Mesothelial cell of epicardium (in vitro differentiated cells): ENCODE data around the gene NBEA. TPM values are rescaled to one million over a fixed set of nuclear protein-coding genes. Genes with fewer than 3 reads are reported as not detected.

Source experiments
- DNase-seq, 2 experiments: peaks; one replicate each; pipeline ENCODE4 v3.0.0; 2021; ENCODE audit warnings: low spot score in 2 of 2; ENCODE audit not compliant: unreplicated experiment in 2 of 2
- H3K27ac Mint-ChIP-seq: 2 replicates; pipeline ENCODE4 v1.8.0; 2021; ENCODE audit warnings: mixed read lengths
- H3K27me3 Mint-ChIP-seq: 2 replicates; pipeline ENCODE4 v1.8.0; 2021; ENCODE audit warnings: low read depth, mixed read lengths
- H3K36me3 Mint-ChIP-seq: 2 replicates; pipeline ENCODE4 v1.8.0; 2021; ENCODE audit warnings: mixed read lengths
- H3K4me1 Mint-ChIP-seq: 2 replicates; pipeline ENCODE4 v1.8.0; 2021; ENCODE audit warnings: mixed read lengths
- H3K4me3 Mint-ChIP-seq: 2 replicates; pipeline ENCODE4 v1.8.0; 2021; ENCODE audit warnings: mild to moderate bottlenecking, moderate library complexity, mixed read lengths
- H3K9me3 Mint-ChIP-seq: 2 replicates; pipeline ENCODE4 v1.8.0; 2021; ENCODE audit warnings: mixed read lengths
- CTCF ChIP-seq: fragments of 200-600 bp; sonication (generic); IDR thresholded peaks from one replicate; pipeline ENCODE4 v1.5.0; 2021; ENCODE audit warnings: antibody characterized with exemption; ENCODE audit not compliant: unreplicated experiment
- total RNA-seq: library from RNA; stranded (reverse); gene quantifications from 3 replicates; pipeline ENCODE4 v1.2.1, GENCODE V29; 2021

Gene NBEA
- total RNA-seq, 1 donor from 2014 or later = 32.8 TPM

- Mint-ChIP-seq H3K9me3 (peaks cover 14% of the 10 kb centered on the region), H3K4me1 (no peaks in the 10 kb centered on the region), H3K36me3 (peaks cover 15% of the 10 kb centered on the region), H3K27me3 (no peaks in the 10 kb centered on the region), H3K4me3 (no peak overlapping the region), H3K27ac (no peak overlapping the region)
- no peak for DNase-seq
- no peak for TF ChIP-seq CTCF
Observed at GRCh38 chr13:35460061-35460460, 518.0 kb downstream of the NBEA start.

DNA sequence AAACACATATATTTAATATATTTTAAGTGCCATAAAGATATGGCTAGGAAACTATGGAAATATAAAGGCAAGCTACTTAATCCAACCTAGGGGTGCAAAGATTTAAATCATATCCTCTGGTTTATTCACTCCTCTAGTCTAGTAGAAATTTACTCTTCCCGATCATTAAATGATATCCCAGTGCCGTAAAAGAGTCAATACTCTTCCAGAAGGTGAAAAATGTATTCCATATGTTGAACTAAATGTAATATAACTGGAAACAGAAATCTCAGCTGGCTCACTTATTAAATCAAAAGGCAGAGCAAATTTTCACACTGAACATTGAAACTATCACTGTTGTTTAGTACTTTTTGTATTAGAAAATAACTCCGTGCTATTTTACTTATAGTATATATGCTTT, 523.3 kb downstream of the NBEA start:
- DNase-seq = no peak
- no peak overlapping the region for H3K4me3 Mint-ChIP-seq
- H3K27ac Mint-ChIP-seq = no peak overlapping the region
- no peaks in the 10 kb centered on the region for H3K9me3 Mint-ChIP-seq
- no peaks in the 10 kb centered on the region for H3K36me3 Mint-ChIP-seq
- no peak for TF ChIP-seq CTCF
- peaks cover 11% of the 10 kb centered on the region for H3K4me1 Mint-ChIP-seq
- peaks cover 22% of the 10 kb centered on the region for H3K27me3 Mint-ChIP-seq

GRCh38 chr13:35468195-35468594, 526.1 kb downstream of the NBEA start:
- no peak for TF ChIP-seq CTCF
- H3K27ac Mint-ChIP-seq = no peak overlapping the region
- H3K4me1 Mint-ChIP-seq = peaks cover 23% of the 10 kb centered on the region
- peaks cover 49% of the 10 kb centered on the region for H3K27me3 Mint-ChIP-seq
- no peaks in the 10 kb centered on the region for H3K9me3 Mint-ChIP-seq
- H3K4me3 Mint-ChIP-seq = no peak overlapping the region
- DNase-seq = no peak
- peaks cover 1% of the 10 kb centered on the region for H3K36me3 Mint-ChIP-seq

GRCh38 chr13:35469806-35470525, 527.9 kb downstream of the NBEA start:
- H3K27ac Mint-ChIP-seq = no peak overlapping the region
- H3K4me1 Mint-ChIP-seq = peaks cover 29% of the 10 kb centered on the region
- peaks cover 65% of the 10 kb centered on the region for H3K27me3 Mint-ChIP-seq
- H3K4me3 Mint-ChIP-seq = peak overlapping the region; percentile 68
- peaks cover 1% of the 10 kb centered on the region for H3K36me3 Mint-ChIP-seq
- no peak for DNase-seq
- no peak for TF ChIP-seq CTCF
- no peaks in the 10 kb centered on the region for H3K9me3 Mint-ChIP-seq

- peak overlapping the region; percentile 68 for H3K4me3 Mint-ChIP-seq
- peaks cover 39% of the 10 kb centered on the region for H3K4me1 Mint-ChIP-seq
- peaks cover 1% of the 10 kb centered on the region for H3K36me3 Mint-ChIP-seq
- no peaks in the 10 kb centered on the region for H3K9me3 Mint-ChIP-seq
- TF ChIP-seq CTCF = no peak
- peaks cover 75% of the 10 kb centered on the region for H3K27me3 Mint-ChIP-seq
- DNase-seq = peak; percentile 26 to 57
- H3K27ac Mint-ChIP-seq = peak overlapping the region; percentile 56
Observed at GRCh38 chr13:35470671-35471661, 528.9 kb downstream of the NBEA start.
